ENCODE measurements around the gene ANKRD12. TPM values are rescaled to one million over a fixed set of nuclear protein-coding genes. Genes with fewer than 3 reads are reported as not detected.

Gene ANKRD12
- total RNA-seq, 4 donors from 2014 or later: 39.9 to 172 (median 58.9) TPM

GRCh38 chr18:9234528-9234927, 97.9 kb downstream of the ANKRD12 start:
- TF ChIP-seq CTCF (IDR thresholded peaks at IDR 0.05) (no peak), POLR2A (IDR thresholded peaks at IDR 0.05) (no peak)
- H3K36me3 ChIP-seq: peaks cover 0 to 53% (median 0%) of the 10 kb centered on the region in 3 donors
- no peaks in the 10 kb centered on the region for H3K27me3 ChIP-seq
- H3K4me1 ChIP-seq: no peaks in the 10 kb centered on the region
- no peak for DNase-seq
- peaks cover 0 to 4% (median 0%) of the 10 kb centered on the region in 4 donors for H3K9me3 ChIP-seq
- no peak overlapping the region for H3K4me3 ChIP-seq
- H3K27ac ChIP-seq: no peak overlapping the region

GRCh38 chr18:9237981-9238380, 101.4 kb downstream of the ANKRD12 start:
- Histone ChIP-seq H3K27ac (no peak overlapping the region), H3K9me3 (peaks cover 0 to 1% (median 0%) of the 10 kb centered on the region in 4 donors), H3K27me3 (no peaks in the 10 kb centered on the region), H3K4me1 (no peaks in the 10 kb centered on the region), H3K4me3 (no peak overlapping the region), H3K36me3 (peaks cover 0 to 37% (median 0%) of the 10 kb centered on the region in 3 donors)
- DNase-seq: no peak
- TF ChIP-seq CTCF (IDR thresholded peaks at IDR 0.05) (no peak), POLR2A (IDR thresholded peaks at IDR 0.05) (no peak)

GRCh38 chr18:9239720-9240119, 103.1 kb downstream of the ANKRD12 start:
- no peak for TF ChIP-seq CTCF (IDR thresholded peaks at IDR 0.05)
- no peak for TF ChIP-seq POLR2A (IDR thresholded peaks at IDR 0.05)
- no peak for DNase-seq
- Histone ChIP-seq H3K4me1 (no peaks in the 10 kb centered on the region), H3K27me3 (no peaks in the 10 kb centered on the region), H3K36me3 (peaks cover 0 to 33% (median 0%) of the 10 kb centered on the region in 3 donors), H3K27ac (no peak overlapping the region), H3K9me3 (no peaks in the 10 kb centered on the region), H3K4me3 (no peak overlapping the region)

- peaks cover 0 to 31% (median 0%) of the 10 kb centered on the region in 3 donors for H3K36me3 ChIP-seq
- no peaks in the 10 kb centered on the region for H3K27me3 ChIP-seq
- TF ChIP-seq CTCF (IDR thresholded peaks at IDR 0.05): no peak
- TF ChIP-seq POLR2A (IDR thresholded peaks at IDR 0.05): no peak
- no peak overlapping the region for H3K27ac ChIP-seq
- DNase-seq: no peak
- H3K4me3 ChIP-seq: no peak overlapping the region
- no peaks in the 10 kb centered on the region for H3K9me3 ChIP-seq
- no peaks in the 10 kb centered on the region for H3K4me1 ChIP-seq
Measured at GRCh38 chr18:9240270-9240669, 103.7 kb downstream of the ANKRD12 start.

GRCh38 chr18:9243029-9243428, 106.4 kb downstream of the ANKRD12 start:
- Histone ChIP-seq H3K27me3 (no peaks in the 10 kb centered on the region), H3K4me1 (no peaks in the 10 kb centered on the region), H3K27ac (no peak overlapping the region), H3K36me3 (peaks cover 0 to 18% (median 0%) of the 10 kb centered on the region in 3 donors), H3K4me3 (no peak overlapping the region), H3K9me3 (no peaks in the 10 kb centered on the region)
- no peak for DNase-seq
- TF ChIP-seq POLR2A (IDR thresholded peaks at IDR 0.05) (no peak), CTCF (IDR thresholded peaks at IDR 0.05) (no peak)

GRCh38 chr18:9244376-9244775, 107.8 kb downstream of the ANKRD12 start:
- TF ChIP-seq CTCF (IDR thresholded peaks at IDR 0.05) (no peak), POLR2A (IDR thresholded peaks at IDR 0.05) (no peak)
- DNase-seq: no peak
- Histone ChIP-seq H3K4me3 (no peak overlapping the region), H3K27ac (no peak overlapping the region), H3K36me3 (peaks cover 0 to 12% (median 0%) of the 10 kb centered on the region in 3 donors), H3K9me3 (no peaks in the 10 kb centered on the region), H3K4me1 (no peaks in the 10 kb centered on the region), H3K27me3 (no peaks in the 10 kb centered on the region)

Measured in Peyer's patch (tissue), 4 donors.